Transverse colon (tissue), 4 donors: ENCODE measurements around the gene TMEM108. TPM values are rescaled to one million over a fixed set of nuclear protein-coding genes. Genes with fewer than 3 reads are reported as not detected.
A peak's percentile ranks its signal among the peaks of the same experiment; 100 is the strongest.

ENCODE experiments used
- DNase-seq: peaks from one replicate; pipeline ENCODE4 v3.0.0-alpha.2; 2019
- H3K27ac ChIP-seq, 4 donors: fragments of 200-600 bp; sonication (generic); 2 replicates each; pipeline ENCODE4 v1.5.1; 2016 to 2018; ENCODE audit warnings: inconsistent platforms in 4 of 4
- H3K27me3 ChIP-seq: fragments of 200-600 bp; sonication (generic); 2 replicates; pipeline ENCODE4 v1.5.1; 2017; ENCODE audit warnings: inconsistent platforms
- H3K36me3 ChIP-seq, 4 donors: fragments of 200-600 bp; sonication (generic); 2 replicates each; pipeline ENCODE4 v1.5.1; 2017 to 2019; ENCODE audit warnings: inconsistent platforms in 4 of 4
- H3K4me1 ChIP-seq, 4 donors: fragments of 200-600 bp; sonication (generic); 2 replicates each; pipeline ENCODE4 v1.5.1; 2017 to 2020; ENCODE audit warnings: inconsistent platforms in 4 of 4
- H3K4me3 ChIP-seq, 4 donors: fragments of 200-600 bp; sonication (generic); 1 replicate in 1 of 4; 2 replicates in 3 of 4; pipeline versions ENCODE4 v1.5.1 to v1.6.1; 2017 to 2019; ENCODE audit warnings: inconsistent platforms in 4 of 4
- H3K9me3 ChIP-seq, 2 donors: fragments of 200-600 bp; sonication (generic); 2 replicates each; pipeline ENCODE4 v1.5.1; 2017 to 2019; ENCODE audit warnings: inconsistent platforms in 2 of 2
- EP300 ChIP-seq: sonication (generic); formaldehyde crosslinking; IDR thresholded peaks from one replicate; pipeline ENCODE4 v1.6.1; 2017; ENCODE audit warnings: antibody characterized with exemption, low read depth
- POLR2A ChIP-seq: fragments of 450-650 bp; IDR thresholded peaks from one replicate; pipeline ENCODE4 v1.6.1; 2016; ENCODE audit warnings: antibody characterized with exemption, mild to moderate bottlenecking, moderate library complexity
- POLR2AphosphoS5 ChIP-seq, 3 donors: sonication (generic); formaldehyde crosslinking; IDR thresholded peaks; one replicate each; pipeline ENCODE4 v1.6.1; 2016; ENCODE audit warnings: antibody characterized with exemption in 3 of 3
- WGBS, 2 donors: methylation state at CpG; one replicate each; pipeline ENCODE4 v1.1.5; 2018; ENCODE audit warnings: low coverage in 1 of 2; 5-methylcytosine and 5-hydroxymethylcytosine counted together
- in situ Hi-C, 4 donors: fragments of 200-750 bp; cut with MboI; loops; one replicate each; pipeline versions ENCODE4 v1.15.0 to v1.15.1; 2017; ENCODE audit warnings: low sequenced_read_pairs in 3 of 4, low pct_ligation_motif_present in 1 of 4, low pct_unique_long_range_greater_than_20kb in 1 of 4
- intact Hi-C: fragments of 100-400 bp; cut with DNase I; formaldehyde crosslinking; loops from one replicate; pipeline ENCODE4 v1.15.1; 2023; ENCODE audit warnings: low total_unique reads
- total RNA-seq, 4 donors: library from RNA; depleted of rRNA; stranded (reverse); fragments of >200 nt; gene quantifications; one replicate each; pipeline ENCODE4 v1.1.0, GENCODE V29; 2016
- TF ChIP-seq, protein P1 (sequence below), 5 experiments: fragments of 200-600 bp in 3 of 5; fragments of 450-650 bp in 2 of 5; sonication (generic) in 3 of 5; IDR thresholded peaks; 1 replicate in 2 of 5; 2 replicates in 3 of 5; pipeline ENCODE4 v1.5.1; 2016 to 2017; ENCODE audit warnings: antibody characterized with exemption in 5 of 5, inconsistent platforms in 3 of 5, mild to moderate bottlenecking in 2 of 5, moderate library complexity in 1 of 5

The TMEM108 gene
- total RNA-seq, 4 donors from 2014 or later = 0.14 to 1.4 (median 0.80) TPM; not detected in 1

DNA sequence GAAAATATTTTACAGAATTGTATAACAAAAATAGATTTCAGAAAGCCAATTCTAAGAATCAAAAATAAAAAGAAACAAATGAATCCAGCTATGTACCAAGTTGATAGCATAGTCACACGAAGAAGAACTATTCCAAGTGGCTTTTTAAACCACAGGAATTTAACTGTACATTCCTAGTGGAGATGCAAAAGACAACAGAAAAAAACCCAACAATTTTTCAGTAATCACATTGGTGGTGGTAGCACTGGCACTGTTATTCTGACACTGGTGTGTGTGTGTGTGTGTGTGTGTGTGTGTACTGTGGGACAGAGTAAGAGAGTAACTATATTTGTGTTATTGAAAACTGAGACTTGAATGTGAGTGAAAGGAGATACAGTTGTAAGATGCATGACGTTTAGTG lies 370.8 kb downstream of the TMEM108 start:
- intact Hi-C loops = no loop called here
- no peak for DNase-seq
- TF ChIP-seq POLR2AphosphoS5 (IDR thresholded peaks at IDR 0.05) = no peak
- TF ChIP-seq, protein P1, sequence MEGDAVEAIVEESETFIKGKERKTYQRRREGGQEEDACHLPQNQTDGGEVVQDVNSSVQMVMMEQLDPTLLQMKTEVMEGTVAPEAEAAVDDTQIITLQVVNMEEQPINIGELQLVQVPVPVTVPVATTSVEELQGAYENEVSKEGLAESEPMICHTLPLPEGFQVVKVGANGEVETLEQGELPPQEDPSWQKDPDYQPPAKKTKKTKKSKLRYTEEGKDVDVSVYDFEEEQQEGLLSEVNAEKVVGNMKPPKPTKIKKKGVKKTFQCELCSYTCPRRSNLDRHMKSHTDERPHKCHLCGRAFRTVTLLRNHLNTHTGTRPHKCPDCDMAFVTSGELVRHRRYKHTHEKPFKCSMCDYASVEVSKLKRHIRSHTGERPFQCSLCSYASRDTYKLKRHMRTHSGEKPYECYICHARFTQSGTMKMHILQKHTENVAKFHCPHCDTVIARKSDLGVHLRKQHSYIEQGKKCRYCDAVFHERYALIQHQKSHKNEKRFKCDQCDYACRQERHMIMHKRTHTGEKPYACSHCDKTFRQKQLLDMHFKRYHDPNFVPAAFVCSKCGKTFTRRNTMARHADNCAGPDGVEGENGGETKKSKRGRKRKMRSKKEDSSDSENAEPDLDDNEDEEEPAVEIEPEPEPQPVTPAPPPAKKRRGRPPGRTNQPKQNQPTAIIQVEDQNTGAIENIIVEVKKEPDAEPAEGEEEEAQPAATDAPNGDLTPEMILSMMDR (IDR thresholded peaks at IDR 0.05) = no peak
- TF ChIP-seq EP300 = no peak
- TF ChIP-seq POLR2A = no peak
- H3K4me1 ChIP-seq = peaks cover 0 to 15% (median 1%) of the 10 kb centered on the region in 4 donors
- H3K27me3 ChIP-seq = peaks cover 18% of the 10 kb centered on the region
- no peak overlapping the region for H3K27ac ChIP-seq
- H3K9me3 ChIP-seq = no peaks in the 10 kb centered on the region
- in situ Hi-C loops = no loop called here
- 57 to 65% methylated on average over 2 of the region's 2 CpGs for whole genome bisulfite sequencing, 2 donors
- H3K36me3 ChIP-seq = no peaks in the 10 kb centered on the region
- H3K4me3 ChIP-seq = no peak overlapping the region

DNA sequence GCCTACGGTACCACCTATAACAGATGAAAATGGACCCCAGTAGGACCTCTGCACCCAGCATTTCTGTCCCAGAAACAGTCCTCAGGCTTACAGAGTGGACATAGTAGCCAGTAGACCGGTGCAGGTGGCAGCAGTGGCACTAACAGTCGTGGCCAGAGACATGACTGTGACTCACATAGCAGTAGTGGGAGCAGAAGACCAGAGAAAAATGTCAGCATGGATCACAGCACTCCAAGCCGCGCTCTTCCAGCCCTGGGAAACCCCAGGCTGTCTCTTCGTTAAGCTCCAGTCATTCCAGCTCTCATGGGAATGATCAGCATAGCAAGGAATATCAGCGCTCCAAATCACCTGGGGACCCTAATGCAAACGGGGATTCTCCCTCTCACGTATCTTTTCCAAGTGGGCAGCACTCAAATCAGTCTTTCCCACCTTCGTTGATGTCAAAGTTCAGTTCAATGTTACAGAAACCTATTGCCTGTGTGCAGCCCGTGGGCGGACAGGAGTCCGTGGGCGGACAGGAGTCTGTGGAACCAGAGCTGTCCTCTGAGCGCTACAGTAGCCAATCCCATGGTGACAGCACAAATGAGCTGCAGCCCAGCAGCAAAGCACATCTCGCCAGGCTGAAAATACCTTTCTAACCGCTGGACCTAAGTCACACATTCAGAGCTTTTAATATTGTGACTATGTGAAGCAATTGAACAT lies 372.2 kb downstream of the TMEM108 start:
- Histone ChIP-seq H3K36me3 (no peaks in the 10 kb centered on the region), H3K27me3 (peaks cover 18% of the 10 kb centered on the region), H3K27ac (no peak overlapping the region), H3K4me1 (peaks cover 0 to 15% (median 1%) of the 10 kb centered on the region in 4 donors), H3K4me3 (no peak overlapping the region), H3K9me3 (no peaks in the 10 kb centered on the region)
- no peak for DNase-seq
- no peak for TF ChIP-seq POLR2A
- TF ChIP-seq EP300 = no peak
- TF ChIP-seq, protein P1 (IDR thresholded peaks at IDR 0.05) = no peak
- TF ChIP-seq POLR2AphosphoS5 (IDR thresholded peaks at IDR 0.05) = no peak
- intact Hi-C loops = loop anchor here (10.0 kb wide), 1 partner anchor 686 kb away; the partner anchor contains the start of gene NPHP3
- in situ Hi-C loops = no loop called here
- 63 to 72% methylated on average over 4 to 17 of the region's 17 CpGs for WGBS, 2 donors

- no peak for DNase-seq
- intact Hi-C loops = loop anchor here (10.0 kb wide), 1 partner anchor 688 kb away; the partner anchor contains the start of gene NPHP3
- Histone ChIP-seq H3K27ac (peak overlapping the region in 1 of 4 donors; percentile 21), H3K4me3 (peak overlapping the region in 1 of 4 donors; percentile 8), H3K9me3 (no peaks in the 10 kb centered on the region), H3K36me3 (no peaks in the 10 kb centered on the region), H3K4me1 (peaks cover 0 to 15% (median 1%) of the 10 kb centered on the region in 4 donors), H3K27me3 (peaks cover 18% of the 10 kb centered on the region)
- TF ChIP-seq EP300 (no peak), POLR2AphosphoS5 (IDR thresholded peaks at IDR 0.05) (no peak), POLR2A (no peak)
- TF ChIP-seq, protein P1 (IDR thresholded peaks at IDR 0.05) = no peak
- WGBS, 2 donors = 60 to 62% methylated on average over 9 to 25 of the region's 26 CpGs
- in situ Hi-C loops = no loop called here
Measured at GRCh38 chr3:133412183-133413132, 374.3 kb downstream of the TMEM108 start.
